Ecto neural progenitor cell (in vitro differentiated cells): ENCODE results near the gene SETBP1.

Experiments
- DNase-seq: peaks from one replicate; pipeline ENCODE4 v3.0.0-alpha.2; 2018; ENCODE audit warnings: low spot score

SETBP1 gene

DNA sequence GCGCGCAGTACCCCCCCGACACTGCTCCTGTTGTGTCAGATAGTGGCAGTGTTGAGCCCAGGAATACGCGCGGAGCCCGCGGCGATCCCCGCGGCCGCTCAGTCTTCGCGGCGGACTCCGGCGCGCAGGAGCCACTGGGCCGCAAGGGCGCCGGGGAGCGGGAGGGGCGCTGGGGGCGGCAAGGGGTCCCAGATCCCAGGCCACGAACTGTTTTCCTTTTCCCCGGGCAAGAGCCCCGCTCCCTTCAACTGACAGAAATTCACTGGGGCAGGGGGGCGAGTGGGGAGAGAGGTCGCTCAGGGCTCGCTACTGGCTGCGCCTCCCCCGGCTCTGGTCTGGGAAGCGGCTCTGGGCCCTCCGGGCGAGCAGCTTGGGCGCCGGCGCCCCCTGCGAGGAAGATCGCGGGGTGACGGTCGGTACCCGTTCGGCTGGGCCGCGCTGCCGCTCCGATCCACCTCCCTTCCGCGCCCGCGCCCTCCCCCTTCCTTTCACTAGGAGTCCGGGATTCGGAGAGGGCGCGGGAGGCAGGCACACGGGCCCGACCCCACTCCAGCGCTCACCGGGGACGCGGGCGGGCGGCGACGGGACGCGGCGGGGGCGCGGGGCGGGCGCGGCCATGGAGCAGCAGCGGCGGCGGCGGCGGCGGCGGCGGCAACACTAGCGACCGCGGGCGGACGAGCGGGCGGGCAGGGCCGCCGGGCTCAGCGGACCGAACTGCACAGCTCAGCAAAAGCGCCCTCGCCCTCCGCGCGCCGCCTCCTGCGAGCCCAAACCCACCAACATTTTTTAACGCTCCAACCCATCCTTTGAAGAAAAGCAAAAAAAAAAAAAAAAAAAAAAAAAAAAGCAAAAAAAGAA is 1.4 kb upstream of the SETBP1 start:
- peak; percentile 89 for DNase-seq

GRCh38 chr18:44679914-44680272 is 795 bp upstream of the SETBP1 start:
- DNase-seq, result peak; percentile 67

DNA sequence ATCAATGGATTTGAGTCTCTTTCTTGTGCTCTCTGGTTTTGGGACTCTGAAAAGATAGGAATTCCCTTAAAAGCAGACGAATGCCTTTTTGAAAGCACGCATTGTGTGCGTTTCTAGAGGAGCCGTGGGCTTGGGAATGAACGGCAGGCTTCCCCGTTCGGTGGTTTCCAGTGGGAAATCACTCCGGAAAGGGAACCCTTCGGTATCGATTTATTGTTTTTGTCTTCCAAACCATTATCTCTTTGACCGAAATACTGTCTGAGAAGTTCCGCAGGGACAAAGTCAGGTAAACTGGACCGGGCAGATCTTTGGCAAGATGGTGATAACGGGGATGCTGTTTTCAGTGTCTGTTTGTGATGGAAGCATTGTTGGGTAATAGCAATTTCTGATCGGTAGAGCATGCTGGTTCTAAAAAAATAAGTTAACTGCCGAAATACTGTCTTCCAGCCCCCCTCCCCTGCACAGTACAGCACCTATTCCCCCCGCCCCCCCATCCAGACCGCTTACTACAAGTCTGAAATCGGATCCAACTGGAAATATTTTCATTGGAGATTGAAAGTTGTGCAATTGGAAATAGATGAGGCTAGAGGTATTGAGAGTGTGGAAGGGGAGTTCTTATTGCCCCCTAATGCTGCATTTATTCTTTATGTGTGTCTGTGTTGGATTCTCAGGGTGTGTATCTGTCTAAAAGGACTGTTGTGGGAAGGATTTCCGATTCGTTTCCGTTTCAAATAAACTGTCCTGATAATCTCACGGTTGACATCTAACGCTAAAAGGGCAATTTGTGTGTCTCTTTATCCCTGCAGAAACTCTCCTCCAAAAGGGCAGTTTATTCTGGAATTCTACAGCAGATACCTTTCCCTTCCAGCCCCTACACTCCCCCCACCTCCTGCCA is 635 bp downstream of the SETBP1 start:
- no peak for DNase-seq

- peak; percentile 55 for DNase-seq
These were observed 1.6 kb downstream of the SETBP1 start for GRCh38 chr18:44682201-44682870.

DNA sequence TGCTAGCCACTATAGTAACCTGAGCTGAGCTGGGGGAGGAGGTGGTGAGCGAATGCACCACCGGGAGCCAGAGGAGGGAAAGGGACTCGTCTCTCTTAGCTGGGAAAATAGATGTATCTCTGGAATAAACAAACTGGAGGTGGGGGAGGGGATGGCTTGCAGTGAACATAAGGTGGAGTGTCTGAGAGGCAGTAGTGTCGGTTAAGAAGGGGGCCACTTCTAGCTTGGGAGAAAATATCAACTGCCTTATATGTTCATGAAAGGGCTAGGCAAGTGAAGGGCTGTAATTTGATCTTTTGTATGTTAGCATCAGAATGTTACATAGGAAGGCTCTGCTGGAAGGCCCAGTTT is 2.2 kb downstream of the SETBP1 start:
- DNase-seq, result peak; percentile 57

DNA sequence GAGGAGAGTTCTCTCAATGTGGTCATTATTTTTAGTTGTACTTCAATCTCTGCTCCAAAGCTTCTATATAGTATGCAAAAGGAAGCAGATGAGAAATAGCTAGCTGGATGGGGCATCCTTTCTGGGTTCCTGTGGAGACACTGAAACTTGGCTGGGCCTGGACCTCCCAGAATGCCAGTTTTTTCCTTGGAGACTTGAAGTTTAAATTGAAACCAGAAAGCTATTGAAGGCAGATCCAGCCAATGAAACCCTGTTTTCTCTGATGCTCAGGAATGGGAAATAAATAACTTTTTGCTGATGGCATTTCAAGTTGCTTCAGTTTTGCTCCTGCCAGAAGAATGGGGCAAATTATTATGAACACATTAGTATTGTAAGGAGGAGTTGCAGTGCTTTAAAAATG is 2.9 kb downstream of the SETBP1 start:
- no peak for DNase-seq

DNA sequence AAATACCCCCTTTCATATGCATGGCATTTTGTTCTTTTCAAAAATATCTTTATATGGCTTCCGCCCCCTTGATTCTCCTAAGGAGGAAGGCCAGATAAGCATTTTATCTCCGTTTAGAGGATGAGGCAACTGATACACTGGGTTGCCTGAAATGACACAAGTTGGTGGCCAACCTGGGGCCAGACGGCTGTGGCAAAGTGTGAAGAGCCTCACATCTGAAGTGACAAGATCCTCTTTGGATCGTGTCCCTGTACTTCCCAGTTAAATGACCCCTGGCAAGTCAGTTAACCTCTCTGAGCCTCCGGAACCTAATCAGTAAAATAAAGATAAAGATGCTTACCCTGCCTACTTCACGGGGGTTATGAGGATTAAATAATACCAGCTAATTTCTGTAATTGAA is 4.6 kb downstream of the SETBP1 start:
- DNase-seq, result no peak

- DNase-seq, result no peak
These were observed 5.5 kb downstream of the SETBP1 start for GRCh38 chr18:44686156-44686555.

DNA sequence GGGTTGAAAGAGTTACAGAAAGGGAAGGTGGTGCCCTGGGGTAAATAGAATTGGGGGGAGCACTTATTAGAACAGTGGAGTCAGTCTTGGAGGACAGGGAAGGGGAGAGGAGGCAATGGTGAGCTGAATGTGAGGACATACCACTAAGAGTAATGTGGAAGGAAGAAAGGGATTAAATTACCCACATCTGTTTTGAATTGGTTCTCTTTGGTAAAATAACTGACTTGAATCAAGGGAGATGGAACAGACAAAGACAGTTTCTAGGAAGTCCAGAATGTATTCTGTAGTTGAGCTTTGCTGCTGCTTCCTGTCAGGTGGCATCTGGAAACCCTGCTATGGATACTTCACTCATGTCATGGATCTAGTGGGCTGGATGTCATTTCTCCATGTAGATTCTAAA is 6.7 kb downstream of the SETBP1 start:
- DNase-seq, result no peak

DNA sequence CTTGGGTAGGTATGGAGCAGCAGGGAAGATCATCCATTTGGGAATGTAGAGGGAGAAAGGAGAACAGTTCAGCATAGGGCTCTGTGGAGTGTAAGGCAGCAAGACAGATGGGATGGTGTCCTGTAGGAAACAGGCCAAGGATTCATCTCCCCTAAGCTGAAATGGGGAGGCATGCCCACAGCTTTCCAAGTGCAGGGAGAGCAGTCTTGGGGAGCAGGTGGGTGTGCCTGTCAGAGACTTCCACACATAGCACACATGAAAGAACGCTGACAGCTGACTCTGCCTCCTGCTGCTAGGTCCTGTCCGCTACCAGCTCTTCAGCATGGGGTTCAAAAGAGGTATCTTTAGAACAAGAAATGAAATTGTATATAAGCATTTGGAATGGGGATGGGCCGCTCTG is 9.0 kb downstream of the SETBP1 start:
- no peak for DNase-seq

- DNase-seq, result no peak
These were observed 10.6 kb downstream of the SETBP1 start for GRCh38 chr18:44691148-44691925.

DNA sequence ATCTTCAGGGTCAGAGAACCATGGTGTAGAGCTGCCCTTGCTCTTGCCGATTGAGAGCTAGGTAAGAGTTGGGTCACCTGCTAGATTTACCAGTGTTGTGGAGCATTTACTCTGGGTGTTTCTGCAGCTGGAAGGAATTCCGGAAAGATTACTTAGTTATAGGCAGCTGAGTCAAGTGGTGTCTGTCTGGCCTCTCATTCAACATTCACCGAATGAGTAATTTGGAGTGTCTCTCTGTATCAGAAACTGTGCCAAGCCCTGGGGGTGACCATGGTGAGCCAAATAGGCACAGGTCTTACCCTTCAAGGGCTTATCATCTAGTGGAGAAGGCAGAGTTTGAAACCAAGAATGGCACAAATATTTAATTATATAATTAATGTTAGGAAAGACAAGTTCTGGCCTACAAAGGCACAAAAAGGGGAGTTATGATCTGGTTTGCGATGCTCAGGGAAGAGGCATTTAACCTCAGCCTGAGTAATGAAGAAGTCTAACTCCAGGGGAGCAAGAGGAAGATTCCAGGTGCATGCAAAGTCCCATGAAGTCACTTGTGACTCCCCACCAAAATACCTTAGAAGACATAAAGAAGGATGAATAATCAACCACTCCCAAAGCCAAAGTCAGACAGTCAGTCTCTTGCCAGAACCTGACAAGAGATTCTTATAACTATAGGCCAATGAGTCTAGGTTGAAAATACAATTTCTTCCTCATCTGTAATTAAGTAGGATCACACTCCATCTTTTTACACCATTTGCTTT is 12.5 kb downstream of the SETBP1 start:
- DNase-seq, result no peak

- no peak for DNase-seq
These were observed 14.8 kb downstream of the SETBP1 start for GRCh38 chr18:44695503-44695902.

- peak; percentile 55 for DNase-seq
These were observed 16.2 kb downstream of the SETBP1 start for GRCh38 chr18:44696892-44697291.

DNA sequence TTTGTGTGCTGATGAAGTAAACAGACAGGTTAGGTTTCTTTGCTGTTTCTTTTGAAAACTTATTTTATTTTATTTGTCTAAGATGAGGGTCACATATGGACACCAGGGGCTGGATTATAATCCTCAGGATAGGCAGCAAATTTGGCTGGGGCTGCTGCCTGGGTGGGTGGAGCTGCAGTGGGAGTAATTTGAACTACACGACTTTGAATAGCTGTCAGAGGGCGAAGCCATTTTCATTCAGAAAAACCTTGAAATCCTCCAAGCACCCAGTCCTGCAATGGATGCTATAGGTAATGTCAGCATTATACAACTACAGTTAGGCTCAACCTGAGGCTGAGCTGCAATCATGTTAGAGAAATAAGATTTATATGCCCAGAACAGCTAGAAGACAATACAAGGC is 16.6 kb downstream of the SETBP1 start:
- no peak for DNase-seq

DNA sequence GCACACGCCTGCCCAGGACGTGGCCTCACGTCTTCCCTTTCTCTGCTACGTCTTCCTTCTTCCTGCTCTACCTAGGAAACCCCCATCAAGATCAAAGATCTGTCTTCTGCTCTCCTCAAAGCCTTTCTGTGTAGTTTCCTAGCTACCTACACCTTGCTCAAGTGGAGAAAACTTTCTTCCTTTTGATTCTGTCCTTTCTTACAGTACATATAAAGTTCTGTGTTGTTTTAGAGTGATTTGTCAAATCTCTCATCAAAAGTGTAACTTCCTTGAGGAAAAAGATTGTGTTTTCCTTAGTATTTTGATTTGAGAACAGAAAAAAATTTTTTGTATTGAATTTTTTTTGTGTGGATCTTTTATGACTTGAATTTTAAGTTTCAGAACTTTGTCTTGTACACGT is 17.8 kb downstream of the SETBP1 start:
- DNase-seq, result no peak

DNA sequence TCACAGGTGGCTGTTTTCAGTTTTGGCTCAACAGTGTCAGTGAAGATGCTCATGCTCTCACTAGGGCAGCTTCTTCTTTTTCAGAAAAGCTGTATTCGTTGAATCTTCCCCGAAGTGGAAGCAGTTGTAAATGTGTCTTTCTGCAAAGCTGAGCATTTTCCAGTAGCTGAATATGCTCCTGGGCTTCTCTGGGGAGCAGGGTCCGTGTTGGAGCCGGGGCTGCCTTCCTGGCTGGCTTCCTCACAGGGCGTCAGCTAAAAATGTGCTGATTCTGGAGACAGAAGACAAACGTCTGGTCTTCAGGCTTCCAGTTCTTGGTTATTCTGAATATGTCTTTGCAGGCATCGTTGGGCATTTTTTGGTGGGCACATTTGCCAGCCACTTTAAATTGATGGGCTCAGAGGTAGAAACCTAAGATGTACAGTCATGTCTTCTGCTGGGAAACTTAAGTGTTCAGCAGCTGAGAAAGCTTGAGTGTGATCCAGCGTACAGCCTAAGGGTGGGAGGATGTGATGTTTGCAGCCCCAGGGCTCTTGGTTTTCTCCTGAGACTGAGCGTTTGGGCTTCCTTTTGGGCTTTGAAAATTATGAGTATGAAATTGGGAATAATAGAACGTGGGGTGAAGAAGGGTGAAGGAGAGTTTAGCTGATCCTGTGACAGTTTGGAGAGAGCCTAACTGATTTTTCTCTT is 19.0 kb downstream of the SETBP1 start:
- DNase-seq, result no peak

DNA sequence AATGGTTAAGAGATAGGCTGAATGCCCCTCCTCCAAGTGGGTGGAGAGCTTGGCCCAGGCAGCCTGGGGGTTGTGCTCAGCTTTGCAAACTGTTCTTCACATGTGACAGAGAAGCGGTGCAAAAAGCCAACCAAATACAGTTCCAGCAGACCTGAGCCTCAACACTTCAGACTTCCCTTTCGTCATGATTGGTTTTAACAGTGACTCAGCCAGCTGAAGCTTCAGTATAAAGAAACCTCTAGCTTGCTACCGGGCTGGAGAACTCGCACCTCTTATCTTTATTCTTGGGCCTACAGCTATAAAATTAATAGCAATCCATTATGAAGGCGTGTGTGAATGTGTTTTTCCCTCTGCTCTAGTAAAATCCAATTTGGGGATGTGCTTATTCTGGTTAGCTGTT is 20.0 kb downstream of the SETBP1 start:
- DNase-seq, result no peak

DNA sequence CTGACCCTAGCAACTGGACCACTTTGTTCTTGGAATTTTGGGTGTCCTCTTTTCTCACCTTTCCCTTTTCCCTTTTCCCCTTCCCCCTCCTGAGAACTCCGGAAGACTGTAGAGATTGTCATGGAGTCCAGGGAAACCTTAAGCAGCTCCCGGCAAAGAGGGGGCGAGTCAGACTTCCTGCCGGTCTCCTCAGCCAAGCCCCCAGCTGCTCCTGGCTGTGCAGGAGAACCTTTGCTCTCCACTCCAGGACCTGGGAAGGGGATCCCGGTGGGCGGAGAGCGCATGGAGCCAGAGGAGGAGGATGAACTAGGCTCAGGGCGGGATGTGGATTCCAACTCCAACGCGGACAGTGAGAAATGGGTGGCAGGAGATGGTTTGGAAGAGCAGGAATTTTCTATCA is 20.5 kb downstream of the SETBP1 start:
- no peak for DNase-seq

GRCh38 chr18:44702594-44702993 is 21.9 kb downstream of the SETBP1 start:
- DNase-seq, result no peak
